Effector CD8-positive, alpha-beta T cell (primary cell): ENCODE data around the gene C1QTNF2.
"Not testable (repeated sequence)": the region's sequence is repeated elsewhere in the genome, so short reads cannot be mapped to it uniquely, and the experiment has no call there.

Experiments
- DNase-seq: peaks from one replicate; lab custom pipeline; 2025; lab: John Stamatoyannopoulos, UW

The C1QTNF2 gene

GRCh38 chr5:160341309-160341870, 29.0 kb downstream of the C1QTNF2 start:
- no peak for DNase-seq

DNA sequence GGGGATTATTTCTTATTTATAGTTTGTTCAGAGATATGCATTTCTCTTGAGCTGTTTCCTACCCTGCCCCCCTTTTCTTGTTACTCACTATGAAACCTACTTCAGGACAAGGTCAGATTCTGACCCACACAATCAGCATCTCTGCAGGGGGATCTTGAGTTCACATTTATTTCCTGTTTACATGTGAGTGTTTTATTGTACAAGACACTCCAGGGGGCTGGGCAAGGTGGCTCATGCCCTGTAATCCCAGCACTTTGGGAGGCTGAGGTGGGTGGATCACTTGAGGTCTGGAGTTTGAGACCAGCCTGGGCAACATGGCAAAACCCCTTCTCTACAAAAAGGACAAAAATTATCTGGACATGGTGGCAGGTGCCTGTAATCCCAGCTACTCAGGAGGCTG, 29.9 kb downstream of the C1QTNF2 start:
- not testable (repeated sequence) for DNase-seq

DNA sequence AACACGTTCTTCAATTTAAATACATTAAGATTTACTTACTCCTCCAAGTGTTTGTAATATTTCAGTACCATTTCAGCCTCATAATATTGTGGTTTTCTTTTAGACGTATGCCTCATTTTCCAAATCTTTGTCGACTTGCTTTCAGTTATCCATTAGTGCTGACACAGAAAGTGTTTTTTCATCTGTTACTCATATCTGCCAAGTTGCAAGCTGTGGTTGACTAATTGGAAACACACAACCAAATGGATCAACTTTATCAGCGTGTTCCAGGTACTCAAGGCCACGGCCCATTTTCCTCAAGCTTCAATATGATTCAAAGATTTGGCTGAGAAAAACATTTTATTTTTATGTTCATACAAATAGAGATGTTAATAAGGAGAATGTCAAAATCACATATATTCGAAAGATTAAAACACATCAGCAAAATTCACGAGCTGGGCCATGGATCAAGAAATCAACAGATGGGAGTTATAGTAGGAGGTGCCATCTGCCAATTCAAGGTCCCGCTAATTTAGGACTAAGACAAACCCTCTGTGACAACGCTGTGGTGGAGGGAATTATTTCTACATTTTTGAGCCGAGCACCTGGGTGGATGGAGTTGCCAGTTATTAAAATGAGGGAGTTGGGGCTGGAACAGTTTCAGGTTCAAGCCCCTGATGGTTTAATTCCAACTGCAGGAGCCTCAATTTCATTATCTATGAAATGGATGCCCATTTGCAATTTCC, 30.9 kb downstream of the C1QTNF2 start:
- no peak for DNase-seq

GRCh38 chr5:160334716-160335115, 35.7 kb downstream of the C1QTNF2 start:
- DNase-seq, result not testable (repeated sequence)

GRCh38 chr5:160333721-160334120, 36.7 kb downstream of the C1QTNF2 start:
- no peak for DNase-seq

DNA sequence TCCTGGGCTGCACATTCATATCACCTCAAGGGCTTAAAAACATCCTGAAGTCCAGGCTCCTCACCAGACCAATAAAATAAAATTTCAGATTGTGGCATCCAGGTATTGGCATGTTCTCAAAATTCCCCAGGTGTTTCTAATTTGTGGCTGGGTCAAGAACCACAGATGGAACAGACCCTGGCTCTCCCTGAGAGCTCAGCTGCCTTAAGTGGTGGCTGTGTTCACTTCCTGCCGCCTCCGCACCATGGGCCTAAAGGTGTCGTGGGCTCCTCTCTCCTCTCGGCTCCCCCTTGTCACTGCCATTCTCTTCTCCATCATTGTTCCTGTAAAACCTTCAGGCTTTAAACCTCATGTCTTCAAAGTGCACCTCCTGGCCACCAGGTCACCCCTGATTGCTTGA, 40.2 kb downstream of the C1QTNF2 start:
- no peak for DNase-seq

DNA sequence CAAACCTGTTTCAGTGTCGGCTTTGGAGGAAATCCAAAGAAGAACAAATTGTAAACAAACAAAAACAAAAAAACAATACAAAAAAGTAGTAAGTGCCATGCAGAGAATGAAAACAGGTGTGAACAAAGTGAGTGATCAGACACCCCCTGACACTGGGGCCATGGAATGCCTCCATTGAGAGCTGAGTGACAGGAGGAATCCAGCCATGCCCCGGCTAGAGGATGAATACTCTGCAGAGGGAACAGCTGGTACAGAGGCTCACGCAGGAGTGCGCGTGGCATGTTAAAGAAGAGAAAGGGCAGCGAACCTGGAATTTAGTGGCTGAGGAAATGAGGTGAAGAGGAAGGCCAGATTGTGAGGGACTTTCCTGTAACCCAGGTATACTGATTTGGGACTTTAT, 42.6 kb downstream of the C1QTNF2 start:
- DNase-seq, result no peak

- no peak for DNase-seq
Observed at GRCh38 chr5:160326981-160327380, 43.4 kb downstream of the C1QTNF2 start.

DNA sequence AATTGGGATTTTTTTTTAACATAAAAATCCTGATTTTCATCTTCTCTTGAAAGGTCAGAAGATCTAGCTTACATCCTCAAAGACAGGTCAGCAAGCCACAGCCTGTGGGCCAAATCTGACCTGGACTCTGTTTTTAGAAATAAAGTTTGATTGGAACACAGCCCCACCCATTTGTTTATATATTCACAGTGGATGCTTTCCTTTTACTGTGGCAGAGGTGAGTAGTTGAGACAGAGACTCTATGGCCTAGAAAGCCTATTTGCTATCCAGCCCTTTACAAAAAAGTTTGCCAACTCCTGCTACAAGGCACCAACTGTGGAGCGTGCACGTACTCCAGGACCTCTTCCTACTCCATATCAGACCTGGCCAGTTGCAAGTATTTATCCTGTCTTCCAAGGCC, 44.7 kb downstream of the C1QTNF2 start:
- DNase-seq, result no peak

GRCh38 chr5:160324886-160325285, 45.5 kb downstream of the C1QTNF2 start:
- no peak for DNase-seq

- DNase-seq, result no peak
Observed at GRCh38 chr5:160318409-160318808, 52.0 kb downstream of the C1QTNF2 start.

DNA sequence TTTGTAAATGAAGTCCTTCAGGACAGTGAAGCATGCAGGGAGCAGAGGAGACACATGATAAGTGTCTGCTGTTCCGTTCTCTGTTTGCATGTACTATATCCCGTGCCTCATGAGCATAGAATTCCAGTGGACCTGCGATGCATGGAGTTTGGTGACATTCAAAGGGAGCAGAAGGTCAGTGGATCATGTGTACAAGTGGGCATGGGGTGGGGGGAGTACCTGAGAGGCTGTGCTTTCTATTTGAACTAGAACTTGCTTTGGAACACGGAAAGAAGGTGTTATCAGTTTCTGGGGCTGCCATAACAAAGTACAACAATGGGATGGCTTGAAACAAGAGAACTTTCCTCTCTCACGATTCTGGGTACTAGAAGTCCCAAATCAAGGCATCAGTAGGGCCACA, 53.0 kb downstream of the C1QTNF2 start:
- no peak for DNase-seq

GRCh38 chr5:160315968-160316367, 54.5 kb downstream of the C1QTNF2 start:
- no peak for DNase-seq

DNA sequence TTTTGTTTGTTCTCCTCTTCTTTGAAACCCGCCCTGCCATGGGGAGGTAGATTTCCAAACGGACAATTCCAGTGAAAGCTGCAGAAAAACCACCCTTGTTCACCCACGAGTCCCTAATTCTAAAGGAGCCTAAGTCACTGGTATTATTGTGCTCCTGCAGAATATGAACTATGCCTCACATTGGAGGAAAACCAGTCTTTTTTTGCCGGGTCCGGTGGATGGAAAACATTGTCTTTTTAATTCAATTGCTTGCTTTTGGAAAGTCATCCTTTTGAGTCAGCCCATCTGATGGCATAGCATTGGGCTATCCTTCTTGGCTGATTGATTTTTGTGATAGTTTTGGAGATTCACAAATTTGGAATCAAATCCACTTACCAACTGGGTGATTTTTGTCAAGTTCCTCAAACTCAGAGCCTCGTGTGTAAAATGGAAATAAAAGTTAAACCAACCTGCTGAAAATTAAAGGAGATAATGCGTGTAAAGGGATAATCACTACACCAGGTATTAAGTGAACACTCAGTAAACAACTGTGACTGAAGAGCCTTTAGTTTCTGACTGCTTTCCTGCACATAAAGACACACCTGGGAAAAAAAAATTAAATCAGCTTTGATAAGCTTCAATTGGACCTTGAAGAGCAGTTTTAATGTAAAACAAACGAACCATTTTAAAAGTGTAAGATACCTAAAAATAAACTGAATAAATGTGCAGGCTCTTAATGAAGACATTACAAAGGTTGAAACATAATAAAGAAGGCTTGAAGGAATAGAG, 57.3 kb downstream of the C1QTNF2 start:
- no peak for DNase-seq

DNA sequence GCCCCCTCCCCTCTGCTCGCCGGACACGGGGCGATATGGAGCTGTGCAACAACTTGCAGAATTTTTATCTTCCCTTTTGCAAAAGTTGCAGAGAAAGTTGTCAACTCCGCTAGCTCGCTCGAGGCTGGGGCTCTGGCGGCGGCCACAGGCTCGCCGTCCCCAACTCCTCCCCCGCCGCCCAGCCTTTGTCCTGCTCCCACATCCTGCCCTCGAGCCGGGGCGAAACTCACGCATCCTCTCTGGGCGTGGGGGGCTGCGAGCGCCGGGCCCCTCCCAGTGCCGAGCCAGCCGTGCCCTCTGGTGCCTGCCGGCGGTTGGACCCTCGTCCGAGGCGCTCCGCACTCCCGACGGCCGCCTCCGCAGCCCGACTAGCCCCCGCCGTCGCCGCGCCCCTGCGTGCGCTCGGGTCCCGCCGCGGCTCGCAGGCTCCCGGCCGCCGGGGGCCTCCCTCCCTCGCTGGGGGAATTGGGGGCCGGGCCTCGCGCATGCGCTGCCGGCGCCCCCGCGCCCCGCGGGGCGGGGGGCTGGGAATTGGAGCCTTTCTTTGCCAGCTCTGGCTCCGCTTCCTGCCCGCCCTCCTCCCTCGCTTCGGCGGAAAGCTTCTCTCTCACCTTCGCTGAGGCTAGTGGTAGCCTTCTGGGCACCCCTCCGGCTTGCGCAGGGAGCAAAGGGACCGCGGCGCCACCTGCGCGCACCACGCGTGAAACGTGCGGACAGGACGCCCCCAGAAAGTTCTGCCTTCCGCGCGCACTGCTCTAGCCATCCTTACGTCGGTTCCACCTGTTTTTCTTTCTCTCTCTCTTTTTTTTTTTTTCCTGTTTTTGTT, 58.1 kb downstream of the C1QTNF2 start, which contains the start of gene CCNJL:
TSS of gene CCNJL (minus strand) at position 431 of the 826 bp plus-strand sequence. CDS start 641 bp downstream, outside the sequence.
- no peak for DNase-seq

- no peak for DNase-seq
Observed at GRCh38 chr5:160311491-160312133, 58.8 kb downstream of the C1QTNF2 start.

DNA sequence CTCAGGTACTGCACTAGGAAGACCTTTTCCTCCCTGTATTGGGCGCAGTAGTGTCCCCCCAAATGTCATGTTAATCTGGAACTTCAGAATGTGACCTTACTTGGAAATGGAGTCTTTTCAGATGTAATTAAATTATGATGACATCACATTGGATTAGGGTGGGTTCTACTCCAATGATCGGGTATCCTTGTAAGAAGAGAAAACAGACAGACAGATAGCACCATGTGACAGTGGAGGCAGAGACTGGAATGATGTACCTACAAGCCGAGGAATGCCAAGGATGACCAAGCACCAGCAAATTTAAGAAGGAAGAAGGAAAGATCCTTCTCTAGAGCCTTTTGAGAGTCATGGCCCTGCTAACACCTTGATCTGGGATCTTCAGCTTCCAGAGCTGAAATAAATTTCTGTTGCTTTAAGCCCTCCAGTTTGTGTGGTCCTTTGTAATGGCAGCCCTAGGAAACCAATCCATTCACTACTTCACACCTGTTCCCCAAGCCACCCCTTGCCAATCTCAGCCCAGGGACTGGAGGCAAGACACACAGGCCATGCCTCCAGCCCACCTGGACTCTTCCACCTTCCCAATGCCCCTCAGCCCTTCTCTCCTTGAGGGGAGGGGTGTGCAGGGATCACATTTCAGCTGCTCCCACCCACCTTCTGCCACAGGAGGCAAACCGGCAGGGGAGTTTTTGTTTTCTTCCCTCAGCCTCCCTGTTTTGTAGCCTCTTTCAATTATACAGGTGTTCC, 59.7 kb downstream of the C1QTNF2 start:
- no peak for DNase-seq

DNA sequence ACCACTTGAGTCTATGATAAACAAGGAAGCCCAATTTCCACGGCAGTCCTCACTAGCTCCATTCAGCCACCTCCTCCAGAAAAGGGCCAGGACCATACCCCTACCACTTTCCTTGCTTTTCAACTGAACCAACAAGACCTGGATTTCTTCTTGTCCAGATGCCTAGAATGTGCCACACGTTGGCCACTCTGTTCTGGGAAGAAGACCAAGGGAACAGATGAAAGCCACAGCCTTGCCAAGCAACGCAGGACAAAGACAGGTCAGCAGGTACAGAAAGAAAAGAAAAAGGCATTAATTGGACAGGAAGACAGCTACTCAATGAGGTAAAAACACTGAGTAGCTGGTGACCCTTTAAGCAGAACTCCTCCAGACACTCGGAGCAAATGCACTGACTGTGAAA, 60.3 kb downstream of the C1QTNF2 start:
- no peak for DNase-seq

DNA sequence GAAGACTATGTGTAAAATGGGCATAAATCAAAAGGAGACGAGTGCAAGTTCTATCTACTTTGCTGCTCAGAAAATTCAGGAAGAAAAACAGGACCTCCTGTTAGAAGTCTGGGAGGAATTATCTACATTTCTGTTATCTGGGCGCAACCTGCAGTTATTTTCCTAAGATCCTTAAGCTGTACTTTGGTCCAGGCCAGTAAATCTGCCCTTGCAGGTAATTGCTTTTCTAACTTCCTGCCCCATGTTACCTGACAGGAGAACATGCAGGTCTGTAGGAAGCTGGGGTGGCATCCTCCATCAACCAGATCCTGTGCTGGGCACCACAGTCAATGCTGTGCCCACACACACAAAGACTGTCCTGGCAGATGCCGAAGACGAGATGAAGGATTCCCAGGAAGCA, 63.7 kb downstream of the C1QTNF2 start:
- DNase-seq, result no peak

GRCh38 chr5:160305319-160305718, 65.1 kb downstream of the C1QTNF2 start:
- no peak for DNase-seq

DNA sequence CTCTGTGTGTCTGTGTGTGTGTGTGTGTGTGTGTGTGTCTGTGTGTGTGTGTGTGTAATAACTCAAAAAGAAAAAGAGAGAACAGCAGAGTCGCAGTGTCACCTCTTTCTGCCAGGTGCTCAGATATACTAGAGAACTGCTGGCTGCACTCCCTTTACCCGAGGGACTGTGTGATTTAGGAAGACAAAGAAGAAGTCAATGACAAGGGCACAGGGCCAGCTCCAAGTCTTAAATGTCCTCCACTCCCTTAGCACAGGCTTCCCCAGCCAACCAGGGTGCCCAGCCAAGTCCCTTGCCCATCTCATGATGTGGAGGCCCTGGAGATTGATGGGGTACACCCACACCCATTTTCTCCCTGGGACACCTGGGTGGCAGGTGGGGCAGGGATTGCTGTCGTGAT, 66.7 kb downstream of the C1QTNF2 start:
- no peak for DNase-seq
